HepG2 (cell line): Measurements from ENCODE around the gene GYS1. TPM values are rescaled to one million over a fixed set of nuclear protein-coding genes. Genes with fewer than 3 reads are reported as not detected.

ENCODE experiments used
- KDM5B ChIP-seq: sonication (generic); formaldehyde crosslinking; IDR thresholded peaks from 2 replicates; pipeline ENCODE4 v1.4.0; 2020; ENCODE audit warnings: missing genetic modification reagents, mild to moderate bottlenecking, borderline replicate concordance
- MEIS2 ChIP-seq: sonication (generic); formaldehyde crosslinking; IDR thresholded peaks from 2 replicates; pipeline ENCODE4 v1.9.0; 2021; ENCODE audit warnings: mild to moderate bottlenecking, missing genetic modification reagents
- MYNN ChIP-seq: sonication (generic); formaldehyde crosslinking; IDR thresholded peaks from 2 replicates; pipeline ENCODE4 v1.4.0; 2020; ENCODE audit warnings: mild to moderate bottlenecking, low read depth, missing genetic modification reagents
- NFKB2 ChIP-seq: sonication (generic); formaldehyde crosslinking; IDR thresholded peaks from 2 replicates; pipeline ENCODE4 v1.4.0; 2020; ENCODE audit warnings: missing genetic modification reagents, borderline replicate concordance
- POLR2A ChIP-seq, 2 experiments: IDR thresholded peaks; 2 replicates each; pipeline ENCODE4 v1.6.1; 2011; ENCODE audit warnings: low read depth in 2 of 2, low read length in 2 of 2, mild to moderate bottlenecking in 1 of 2, moderate library complexity in 1 of 2; ENCODE audit not compliant: insufficient read depth in 1 of 2
- ZGPAT ChIP-seq: IDR thresholded peaks from 2 replicates; pipeline ENCODE4 v1.6.1; 2016; ENCODE audit warnings: mild to moderate bottlenecking
- ZNF276 ChIP-seq: sonication (generic); formaldehyde crosslinking; IDR thresholded peaks from 2 replicates; pipeline ENCODE4 v1.4.0; 2020; ENCODE audit warnings: mild to moderate bottlenecking, low read depth, missing genetic modification reagents
- polyA plus RNA-seq, 8 experiments: library from polyadenylated mRNA; depleted of rRNA in 3 of 8; stranded (reverse) in 7 of 8; unstranded in 1 of 8; fragments of >200 nt; fragmentation: Illumina TruSeq in 4 of 8; extraction: Trizol in 4 of 8; gene quantifications; 2 replicates each; pipeline versions ENCODE4 v1.2.1 to v1.2.3, GENCODE V29; 2011 to 2016; ENCODE audit warnings: low read depth in 4 of 8, missing spikeins in 1 of 8, mixed read lengths in 1 of 8; ENCODE audit not compliant: insufficient read depth in 1 of 8
- total RNA-seq, 5 experiments: library from RNA; depleted of rRNA; stranded (reverse); fragments of >200 nt; fragmentation: Illumina TruSeq; extraction: Trizol; gene quantifications; 2 replicates each; pipeline ENCODE4 v1.2.3, GENCODE V29; 2016; ENCODE audit warnings: low read depth in 1 of 5
- TF ChIP-seq, protein P1 (sequence below): sonication (generic); formaldehyde crosslinking; IDR thresholded peaks from 2 replicates; pipeline ENCODE4 v1.4.0; 2020; ENCODE audit warnings: mild to moderate bottlenecking, missing genetic modification reagents
- TF ChIP-seq, protein P2 (sequence below): sonication (generic); formaldehyde crosslinking; IDR thresholded peaks from 2 replicates; pipeline ENCODE4 v1.5.0; 2020; ENCODE audit warnings: mild to moderate bottlenecking, missing genetic modification reagents, borderline replicate concordance
- TF ChIP-seq, protein P3 (sequence below): sonication (generic); formaldehyde crosslinking; IDR thresholded peaks from 2 replicates; pipeline ENCODE4 v1.4.0; 2020; ENCODE audit warnings: missing genetic modification reagents

GYS1 gene
- total and polyA plus RNA-seq, 2 of the 13 experiments (the other 11 are each of a cell fraction or from before 2014, with no cell fraction given): 18.4 to 42.1 TPM

GRCh38 chr19:48933382-48933932, 59.7 kb downstream of the GYS1 start, which contains the start of gene DHDH (continued):
- TF ChIP-seq, protein P1, sequence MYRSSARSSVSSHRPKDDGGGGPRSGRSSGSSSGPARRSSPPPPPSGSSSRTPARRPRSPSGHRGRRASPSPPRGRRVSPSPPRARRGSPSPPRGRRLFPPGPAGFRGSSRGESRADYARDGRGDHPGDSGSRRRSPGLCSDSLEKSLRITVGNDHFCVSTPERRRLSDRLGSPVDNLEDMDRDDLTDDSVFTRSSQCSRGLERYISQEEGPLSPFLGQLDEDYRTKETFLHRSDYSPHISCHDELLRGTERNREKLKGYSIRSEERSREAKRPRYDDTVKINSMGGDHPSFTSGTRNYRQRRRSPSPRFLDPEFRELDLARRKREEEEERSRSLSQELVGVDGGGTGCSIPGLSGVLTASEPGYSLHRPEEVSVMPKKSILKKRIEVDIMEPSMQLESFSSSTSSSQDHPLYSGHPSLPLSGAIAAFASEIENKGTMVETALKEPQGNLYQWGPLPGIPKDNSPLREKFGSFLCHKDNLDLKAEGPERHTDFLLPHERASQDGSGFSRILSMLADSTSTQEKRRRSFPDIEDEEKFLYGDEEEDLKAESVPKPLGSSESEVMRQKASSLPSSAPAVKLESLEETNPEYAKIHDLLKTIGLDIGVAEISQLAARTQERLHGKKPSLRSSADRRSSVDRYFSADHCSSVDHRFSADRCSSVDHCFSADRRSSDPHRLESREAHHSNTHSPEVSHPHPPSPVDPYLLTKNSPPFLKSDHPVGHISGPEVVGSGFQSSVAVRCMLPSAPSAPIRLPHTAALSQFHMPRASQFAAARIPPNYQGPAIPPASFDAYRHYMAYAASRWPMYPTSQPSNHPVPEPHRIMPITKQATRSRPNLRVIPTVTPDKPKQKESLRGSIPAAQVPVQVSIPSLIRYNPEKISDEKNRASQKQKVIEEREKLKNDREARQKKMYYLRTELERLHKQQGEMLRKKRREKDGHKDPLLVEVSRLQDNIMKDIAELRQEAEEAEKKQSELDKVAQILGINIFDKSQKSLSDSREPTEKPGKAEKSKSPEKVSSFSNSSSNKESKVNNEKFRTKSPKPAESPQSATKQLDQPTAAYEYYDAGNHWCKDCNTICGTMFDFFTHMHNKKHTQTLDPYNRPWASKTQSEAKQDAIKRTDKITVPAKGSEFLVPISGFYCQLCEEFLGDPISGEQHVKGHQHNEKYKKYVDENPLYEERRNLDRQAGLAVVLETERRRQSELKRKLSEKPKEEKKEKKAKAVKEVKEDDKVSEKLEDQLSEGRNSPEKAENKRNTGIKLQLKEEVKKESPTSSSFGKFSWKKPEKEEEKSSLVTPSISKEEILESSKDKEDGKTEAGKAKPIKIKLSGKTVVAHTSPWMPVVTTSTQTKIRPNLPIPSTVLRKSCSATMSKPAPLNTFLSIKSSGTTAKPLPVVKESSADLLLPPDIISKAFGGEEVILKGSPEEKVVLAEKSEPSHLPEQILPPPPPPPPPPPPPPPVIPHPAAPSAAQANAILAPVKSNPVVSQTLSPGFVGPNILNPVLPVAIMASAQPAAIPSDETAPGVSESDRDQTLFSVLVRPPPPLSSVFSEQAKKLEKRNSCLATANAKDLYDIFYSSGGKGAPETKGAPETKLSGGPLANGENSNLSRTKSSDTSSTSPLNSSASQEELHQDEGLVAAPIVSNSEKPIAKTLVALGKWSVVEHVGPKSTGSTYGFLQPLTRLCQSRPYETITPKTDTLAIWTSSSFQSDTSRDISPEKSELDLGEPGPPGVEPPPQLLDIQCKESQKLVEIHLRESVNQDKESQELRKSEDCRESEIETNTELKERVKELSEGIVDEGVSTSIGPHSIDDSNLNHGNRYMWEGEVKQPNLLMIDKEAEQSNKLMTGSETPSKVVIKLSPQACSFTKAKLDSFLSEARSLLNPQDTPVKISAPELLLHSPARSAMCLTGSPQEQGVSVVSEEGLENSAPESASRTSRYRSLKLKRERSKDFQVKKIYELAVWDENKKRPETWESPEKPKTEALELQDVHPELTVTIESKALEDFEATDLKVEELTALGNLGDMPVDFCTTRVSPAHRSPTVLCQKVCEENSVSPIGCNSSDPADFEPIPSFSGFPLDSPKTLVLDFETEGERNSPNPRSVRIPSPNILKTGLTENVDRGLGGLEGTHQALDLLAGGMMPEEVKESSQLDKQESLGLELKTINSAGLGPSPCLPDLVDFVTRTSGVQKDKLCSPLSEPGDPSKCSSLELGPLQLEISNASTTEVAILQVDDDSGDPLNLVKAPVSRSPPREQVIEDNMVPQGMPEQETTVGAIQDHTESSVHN: no peak
- TF ChIP-seq POLR2A (IDR thresholded peaks at IDR 0.05; ENCODE audit: insufficient read depth in 1 of 2, low read depth in 2 of 2, low read length in 2 of 2): peak in 1 of 2 experiments; percentile 72; a peak in 2 of 4 replicates
- no peak for TF ChIP-seq MYNN (CRISPR knock-in tag)
- peak; percentile 67; the same call in 1 of the 2 replicates for TF ChIP-seq NFKB2 (CRISPR knock-in tag)
- TF ChIP-seq KDM5B (CRISPR knock-in tag): peak; percentile 72
- TF ChIP-seq, protein P2, sequence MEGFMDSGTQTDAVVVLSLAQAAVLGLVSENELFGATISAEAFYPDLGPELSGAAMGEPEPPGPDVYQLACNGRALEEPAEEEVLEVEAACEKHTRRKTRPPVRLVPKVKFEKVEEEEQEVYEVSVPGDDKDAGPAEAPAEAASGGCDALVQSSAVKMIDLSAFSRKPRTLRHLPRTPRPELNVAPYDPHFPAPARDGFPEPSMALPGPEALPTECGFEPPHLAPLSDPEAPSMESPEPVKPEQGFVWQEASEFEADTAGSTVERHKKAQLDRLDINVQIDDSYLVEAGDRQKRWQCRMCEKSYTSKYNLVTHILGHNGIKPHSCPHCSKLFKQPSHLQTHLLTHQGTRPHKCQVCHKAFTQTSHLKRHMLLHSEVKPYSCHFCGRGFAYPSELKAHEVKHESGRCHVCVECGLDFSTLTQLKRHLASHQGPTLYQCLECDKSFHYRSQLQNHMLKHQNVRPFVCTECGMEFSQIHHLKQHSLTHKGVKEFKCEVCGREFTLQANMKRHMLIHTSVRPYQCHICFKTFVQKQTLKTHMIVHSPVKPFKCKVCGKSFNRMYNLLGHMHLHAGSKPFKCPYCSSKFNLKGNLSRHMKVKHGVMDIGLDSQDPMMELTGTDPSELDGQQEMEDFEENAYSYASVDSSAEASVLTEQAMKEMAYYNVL (CRISPR knock-in tag): peak; percentile 34; the same call in 1 of the 2 replicates
- TF ChIP-seq MEIS2: 0 out of 2 replicates have a peak, but pooled peaks have one; percentile 27
- TF ChIP-seq ZNF276: 0 out of 2 replicates have a peak, but pooled peaks have one; percentile 24
- TF ChIP-seq ZGPAT: peak; percentile 21; the same call in 1 of the 2 replicates
- TF ChIP-seq, protein P3, sequence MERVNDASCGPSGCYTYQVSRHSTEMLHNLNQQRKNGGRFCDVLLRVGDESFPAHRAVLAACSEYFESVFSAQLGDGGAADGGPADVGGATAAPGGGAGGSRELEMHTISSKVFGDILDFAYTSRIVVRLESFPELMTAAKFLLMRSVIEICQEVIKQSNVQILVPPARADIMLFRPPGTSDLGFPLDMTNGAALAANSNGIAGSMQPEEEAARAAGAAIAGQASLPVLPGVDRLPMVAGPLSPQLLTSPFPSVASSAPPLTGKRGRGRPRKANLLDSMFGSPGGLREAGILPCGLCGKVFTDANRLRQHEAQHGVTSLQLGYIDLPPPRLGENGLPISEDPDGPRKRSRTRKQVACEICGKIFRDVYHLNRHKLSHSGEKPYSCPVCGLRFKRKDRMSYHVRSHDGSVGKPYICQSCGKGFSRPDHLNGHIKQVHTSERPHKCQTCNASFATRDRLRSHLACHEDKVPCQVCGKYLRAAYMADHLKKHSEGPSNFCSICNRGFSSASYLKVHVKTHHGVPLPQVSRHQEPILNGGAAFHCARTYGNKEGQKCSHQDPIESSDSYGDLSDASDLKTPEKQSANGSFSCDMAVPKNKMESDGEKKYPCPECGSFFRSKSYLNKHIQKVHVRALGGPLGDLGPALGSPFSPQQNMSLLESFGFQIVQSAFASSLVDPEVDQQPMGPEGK: 0 out of 2 replicates have a peak, but pooled peaks have one; percentile 24
